ENCODE measurements around the gene SESTD1. TPM values are rescaled to one million over a fixed set of nuclear protein-coding genes. Genes with fewer than 3 reads are reported as not detected.
"Not testable (repeated sequence)": the region's sequence is repeated elsewhere in the genome, so short reads cannot be mapped to it uniquely, and the experiment has no call there.

Gene SESTD1
- total RNA-seq, 2 experiments from 2014 or later: 11.6 to 13.1 TPM

GRCh38 chr2:179262077-179262660, 2.5 kb downstream of the SESTD1 start:
- H3K27me3 Mint-ChIP-seq: peaks cover 33% of the 10 kb centered on the region
- no peaks in the 10 kb centered on the region for H3K36me3 Mint-ChIP-seq
- peaks cover 2% of the 10 kb centered on the region for H3K9me3 Mint-ChIP-seq
- ChIA-PET POLR2A (no interaction called here), CTCF (interaction anchor here (1.9 kb wide), 1 partner anchor 10 kb away, joined by 4 read pairs; no protein-coding TSS in a partner anchor)
- intact Hi-C loops (cut with micrococcal nuclease): no loop called here
- peaks cover 19% of the 10 kb centered on the region for H3K4me1 Mint-ChIP-seq (ENCODE audit: low read depth)
- no peak overlapping the region for H3K27ac Mint-ChIP-seq
- H3K4me3 Mint-ChIP-seq: no peak overlapping the region
- DNase-seq: no peak

GRCh38 chr2:179261151-179261825, 3.3 kb downstream of the SESTD1 start:
- ChIA-PET POLR2A (no interaction called here), CTCF (interaction anchor here (1.9 kb wide), 1 partner anchor 9 kb away, joined by 4 read pairs; no protein-coding TSS in a partner anchor)
- Mint-ChIP-seq H3K36me3 (no peaks in the 10 kb centered on the region), H3K27me3 (peaks cover 29% of the 10 kb centered on the region), H3K4me3 (no peak overlapping the region), H3K27ac (no peak overlapping the region), H3K4me1 (ENCODE audit: low read depth) (peaks cover 20% of the 10 kb centered on the region), H3K9me3 (peaks cover 2% of the 10 kb centered on the region)
- no peak for DNase-seq
- intact Hi-C loops (cut with micrococcal nuclease): no loop called here

GRCh38 chr2:179260224-179260623, 4.4 kb downstream of the SESTD1 start:
- Mint-ChIP-seq H3K27ac (no peak overlapping the region), H3K36me3 (no peaks in the 10 kb centered on the region), H3K4me1 (ENCODE audit: low read depth) (peaks cover 22% of the 10 kb centered on the region), H3K4me3 (no peak overlapping the region), H3K9me3 (peaks cover 8% of the 10 kb centered on the region), H3K27me3 (peaks cover 20% of the 10 kb centered on the region)
- ChIA-PET CTCF (no interaction called here), POLR2A (no interaction called here)
- intact Hi-C loops (cut with micrococcal nuclease): no loop called here
- no peak for DNase-seq

- ChIA-PET CTCF (no interaction called here), POLR2A (no interaction called here)
- no peaks in the 10 kb centered on the region for H3K27me3 Mint-ChIP-seq
- DNase-seq: no peak
- H3K9me3 Mint-ChIP-seq: peaks cover 12% of the 10 kb centered on the region
- no peak overlapping the region for H3K4me3 Mint-ChIP-seq
- H3K27ac Mint-ChIP-seq: no peak overlapping the region
- peaks cover 46% of the 10 kb centered on the region for H3K4me1 Mint-ChIP-seq (ENCODE audit: low read depth)
- no peaks in the 10 kb centered on the region for H3K36me3 Mint-ChIP-seq
- intact Hi-C loops (cut with micrococcal nuclease): no loop called here
Measured at GRCh38 chr2:179255129-179255528, 9.5 kb downstream of the SESTD1 start.

- no peak overlapping the region for H3K4me3 Mint-ChIP-seq
Measured at GRCh38 chr2:179253226-179253625, 11.4 kb downstream of the SESTD1 start.

GRCh38 chr2:179252423-179252822, 12.2 kb downstream of the SESTD1 start:
- CTCF ChIA-PET: interaction anchor here (1.3 kb wide), 1 partner anchor 10 kb away, joined by 4 read pairs; no protein-coding TSS in a partner anchor

More at GRCh38 chr2:179253226-179253625, 11.4 kb downstream of the SESTD1 start:
- H3K9me3 Mint-ChIP-seq: peaks cover 14% of the 10 kb centered on the region
- no peaks in the 10 kb centered on the region for H3K27me3 Mint-ChIP-seq
- POLR2A ChIA-PET: no interaction called here
- no peaks in the 10 kb centered on the region for H3K36me3 Mint-ChIP-seq
- CTCF ChIA-PET: interaction anchor here (1.3 kb wide), 1 partner anchor 9 kb away, joined by 4 read pairs; no protein-coding TSS in a partner anchor
- H3K4me1 Mint-ChIP-seq (ENCODE audit: low read depth): peaks cover 52% of the 10 kb centered on the region
- DNase-seq: no peak
- intact Hi-C loops (cut with micrococcal nuclease): loop anchor here (2.0 to 5.0 kb wide), 2 partner anchors 14 to 731 kb away; no protein-coding TSS in a partner anchor
- H3K27ac Mint-ChIP-seq: peak overlapping the region; percentile 28

GRCh38 chr2:179251870-179252269, 12.8 kb downstream of the SESTD1 start:
- intact Hi-C loops (cut with micrococcal nuclease): loop anchor here (2.0 to 5.0 kb wide), 2 partner anchors 13 to 730 kb away; no protein-coding TSS in a partner anchor
- H3K4me1 Mint-ChIP-seq (ENCODE audit: low read depth): peaks cover 56% of the 10 kb centered on the region
- no peak overlapping the region for H3K4me3 Mint-ChIP-seq
- H3K27ac Mint-ChIP-seq: no peak overlapping the region
- no peak for DNase-seq
- H3K9me3 Mint-ChIP-seq: peaks cover 14% of the 10 kb centered on the region
- ChIA-PET CTCF (interaction anchor here (1.3 kb wide), 1 partner anchor 11 kb away, joined by 4 read pairs; no protein-coding TSS in a partner anchor), POLR2A (no interaction called here)
- no peaks in the 10 kb centered on the region for H3K36me3 Mint-ChIP-seq
- no peaks in the 10 kb centered on the region for H3K27me3 Mint-ChIP-seq

More at GRCh38 chr2:179252423-179252822, 12.2 kb downstream of the SESTD1 start:
- Mint-ChIP-seq H3K9me3 (peaks cover 14% of the 10 kb centered on the region), H3K4me1 (ENCODE audit: low read depth) (peaks cover 56% of the 10 kb centered on the region), H3K27ac (no peak overlapping the region), H3K4me3 (no peak overlapping the region), H3K27me3 (no peaks in the 10 kb centered on the region), H3K36me3 (no peaks in the 10 kb centered on the region)
- POLR2A ChIA-PET: no interaction called here
- no peak for DNase-seq
- intact Hi-C loops (cut with micrococcal nuclease): loop anchor here (2.0 to 5.0 kb wide), 2 partner anchors 14 to 730 kb away; no protein-coding TSS in a partner anchor

GRCh38 chr2:179250848-179251504, 13.7 kb downstream of the SESTD1 start:
- Mint-ChIP-seq H3K4me1 (ENCODE audit: low read depth) (peaks cover 55% of the 10 kb centered on the region), H3K4me3 (no peak overlapping the region), H3K27ac (peak overlapping the region; percentile 60), H3K27me3 (no peaks in the 10 kb centered on the region), H3K9me3 (peaks cover 13% of the 10 kb centered on the region), H3K36me3 (no peaks in the 10 kb centered on the region)
- POLR2A ChIA-PET: no interaction called here
- intact Hi-C loops (cut with micrococcal nuclease): loop anchor here (1.0 to 5.0 kb wide), 2 partner anchors 17 to 729 kb away; no protein-coding TSS in a partner anchor
- CTCF ChIA-PET: no interaction called here
- DNase-seq: no peak

- intact Hi-C loops (cut with micrococcal nuclease): loop anchor here (1.0 to 5.0 kb wide), 2 partner anchors 18 to 728 kb away; no protein-coding TSS in a partner anchor
- no peak for DNase-seq
- H3K4me1 Mint-ChIP-seq (ENCODE audit: low read depth): peaks cover 50% of the 10 kb centered on the region
- CTCF ChIA-PET: no interaction called here
- H3K27ac Mint-ChIP-seq: peak overlapping the region; percentile 60
- no peaks in the 10 kb centered on the region for H3K27me3 Mint-ChIP-seq
- H3K4me3 Mint-ChIP-seq: no peak overlapping the region
- H3K36me3 Mint-ChIP-seq: no peaks in the 10 kb centered on the region
- POLR2A ChIA-PET: no interaction called here
- peaks cover 11% of the 10 kb centered on the region for H3K9me3 Mint-ChIP-seq
Measured at GRCh38 chr2:179250095-179250494, 14.5 kb downstream of the SESTD1 start.

- Mint-ChIP-seq H3K9me3 (peaks cover 11% of the 10 kb centered on the region), H3K27me3 (no peaks in the 10 kb centered on the region), H3K4me3 (peak overlapping the region; percentile 55), H3K36me3 (no peaks in the 10 kb centered on the region), H3K4me1 (ENCODE audit: low read depth) (peaks cover 40% of the 10 kb centered on the region), H3K27ac (no peak overlapping the region)
- intact Hi-C loops (cut with micrococcal nuclease): no loop called here
- ChIA-PET CTCF (interaction anchor here (1.5 kb wide), 1 partner anchor 9 kb away, joined by 3 read pairs; no protein-coding TSS in a partner anchor), POLR2A (no interaction called here)
- no peak for DNase-seq
Measured at GRCh38 chr2:179248024-179248348, 16.6 kb downstream of the SESTD1 start.

GRCh38 chr2:179247318-179248023, 17.2 kb downstream of the SESTD1 start:
- POLR2A ChIA-PET: no interaction called here
- CTCF ChIA-PET: interaction anchor here (1.5 kb wide), 1 partner anchor 8 kb away, joined by 3 read pairs; no protein-coding TSS in a partner anchor
- Mint-ChIP-seq H3K4me3 (peak overlapping the region; percentile 55), H3K27ac (no peak overlapping the region), H3K4me1 (ENCODE audit: low read depth) (peaks cover 35% of the 10 kb centered on the region), H3K36me3 (no peaks in the 10 kb centered on the region), H3K27me3 (no peaks in the 10 kb centered on the region), H3K9me3 (peaks cover 11% of the 10 kb centered on the region)
- intact Hi-C loops (cut with micrococcal nuclease): no loop called here
- no peak for DNase-seq

GRCh38 chr2:179245843-179246242, 18.8 kb downstream of the SESTD1 start:
- DNase-seq; CTCF ChIA-PET; H3K27me3 Mint-ChIP-seq; H3K27ac Mint-ChIP-seq; intact Hi-C loops (cut with micrococcal nuclease); H3K36me3 Mint-ChIP-seq; H3K4me3 Mint-ChIP-seq; POLR2A ChIA-PET: not testable (repeated sequence)
- Mint-ChIP-seq H3K9me3 (peaks cover 11% of the 10 kb centered on the region), H3K4me1 (ENCODE audit: low read depth) (peaks cover 25% of the 10 kb centered on the region)
